Stimulated activated CD4-positive, alpha-beta T cell treated with anti-CD3 and anti-CD28 coated beads, Interleukin-2, amount 100 ng/mL, for 48 hours (primary cell): ENCODE results near the gene SPRR2B.
"Not testable (repeated sequence)": the region's sequence is repeated elsewhere in the genome, so short reads cannot be mapped to it uniquely, and the experiment has no call there.

Source experiments
- DNase-seq, 2 donors: peaks; one replicate each; pipeline ENCODE4 v3.0.0-alpha.2; 2020

Gene SPRR2B

DNA sequence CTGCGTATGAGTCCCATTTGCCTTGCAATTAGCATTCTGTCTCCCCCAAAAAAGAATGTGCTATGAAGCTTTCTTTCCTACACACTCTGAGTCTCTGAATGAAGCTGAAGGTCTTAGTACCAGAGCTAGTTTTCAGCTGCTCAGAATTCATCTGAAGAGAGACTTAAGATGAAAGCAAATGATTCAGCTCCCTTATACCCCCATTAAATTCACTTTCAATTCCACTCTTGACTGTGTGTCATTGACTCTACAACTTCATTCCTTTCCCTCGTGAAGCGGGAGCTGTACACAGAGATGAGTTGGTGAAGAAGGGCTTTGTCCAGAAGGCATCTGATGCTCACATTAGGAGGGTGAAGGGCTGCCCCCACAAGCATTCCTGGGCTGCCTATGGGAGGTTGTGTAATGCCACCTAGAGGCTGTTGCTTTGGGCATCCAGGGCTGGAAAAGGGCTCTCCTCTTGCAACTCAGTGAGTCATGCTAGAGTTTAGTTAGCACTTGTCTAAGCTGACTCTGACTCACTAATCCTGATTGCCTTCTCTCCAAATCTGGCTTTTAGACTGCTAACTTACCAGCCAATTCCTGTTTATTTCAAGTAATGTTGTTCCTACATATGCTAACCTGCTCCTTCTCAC is 38.6 kb downstream of the SPRR2B start:
- DNase-seq, result no peak

- no peak for DNase-seq
Measured at GRCh38 chr1:153032073-153032472, 39.3 kb downstream of the SPRR2B start.

- no peak for DNase-seq
Measured at GRCh38 chr1:153030895-153031294, 40.5 kb downstream of the SPRR2B start, which contains the start of gene SPRR1B. TSS of gene SPRR1B (plus strand) at chr1:153031203. CDS start at chr1:153032346, 1,143 bp downstream.

DNA sequence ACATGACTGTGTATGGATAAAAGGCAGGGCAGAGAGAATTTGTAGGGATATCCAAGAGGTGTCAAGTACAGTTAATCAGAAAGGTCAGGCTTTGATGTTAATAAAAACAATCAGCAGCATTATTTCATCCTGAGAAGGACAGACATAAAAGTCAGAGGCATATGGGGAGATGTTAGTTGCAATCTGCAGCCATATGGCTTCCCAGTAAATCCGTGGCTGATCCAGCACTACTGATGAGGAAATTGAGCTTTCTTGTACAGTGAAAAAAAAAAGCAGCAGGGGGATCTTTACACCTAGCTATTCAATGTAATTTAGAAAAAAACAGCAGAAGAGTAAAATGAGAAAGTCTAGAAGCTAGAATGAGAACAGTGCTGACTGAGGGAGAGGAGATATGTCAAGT is 42.6 kb downstream of the SPRR2B start:
- no peak for DNase-seq

- DNase-seq, result no peak
Measured at GRCh38 chr1:153025797-153026196, 45.6 kb downstream of the SPRR2B start.

DNA sequence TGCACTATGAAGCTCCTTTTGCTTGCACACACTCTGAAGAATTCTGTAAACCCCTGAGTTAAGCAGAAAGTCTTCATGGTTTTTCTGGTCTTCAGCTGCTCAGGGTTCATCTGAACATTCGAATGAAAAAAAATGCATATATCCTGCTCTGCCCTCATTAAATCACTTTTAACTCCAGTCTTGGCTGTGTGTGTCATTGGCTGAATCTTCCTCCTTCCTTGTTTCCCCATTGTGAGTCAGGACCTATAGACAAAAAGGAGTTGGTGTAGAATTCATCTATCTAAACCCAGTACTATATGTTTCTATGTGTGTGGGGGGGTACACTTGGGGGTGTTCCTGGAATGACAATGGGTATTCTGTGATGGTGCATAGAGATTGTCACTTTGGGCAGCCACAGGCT is 47.0 kb downstream of the SPRR2B start:
- no peak for DNase-seq

DNA sequence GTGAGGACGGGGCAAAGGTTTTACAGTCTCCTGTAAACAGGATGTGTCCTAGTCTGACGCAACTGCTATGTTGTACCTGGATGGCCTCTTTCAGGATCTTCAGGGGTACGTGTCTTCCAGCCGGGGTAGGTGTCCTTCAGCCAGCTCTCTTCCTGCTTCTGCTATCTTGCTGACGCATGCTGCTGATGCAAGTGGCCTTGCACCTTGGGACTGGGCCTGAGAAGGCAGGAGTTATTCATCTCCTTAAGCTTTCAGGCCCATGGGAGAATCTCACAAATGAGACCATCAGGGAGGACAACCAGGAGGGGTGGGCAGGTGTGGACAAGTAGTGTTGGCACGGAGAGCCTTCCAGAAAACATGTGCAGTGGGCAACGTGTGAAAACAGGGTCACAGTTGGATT is 48.3 kb downstream of the SPRR2B start:
- no peak for DNase-seq

- not testable (repeated sequence) for DNase-seq
Measured at GRCh38 chr1:153022340-153022739, 49.1 kb downstream of the SPRR2B start.

- DNase-seq, result not testable (repeated sequence)
Measured at GRCh38 chr1:153021829-153022228, 49.6 kb downstream of the SPRR2B start.
